Anterior cingulate cortex (tissue), 58 donors: ENCODE data around the gene ABTB2.

ENCODE experiments used
- DNase-seq, 58 donors: peaks; one replicate each; lab custom pipeline; 2025; lab: John Stamatoyannopoulos, UW

The ABTB2 gene

GRCh38 chr11:34318111-34319037, 39.4 kb downstream of the ABTB2 start:
- DNase-seq: no peak

- DNase-seq: no peak
Observed at GRCh38 chr11:34317666-34318065, 40.1 kb downstream of the ABTB2 start.

- no peak for DNase-seq
Observed at GRCh38 chr11:34317036-34317360, 40.8 kb downstream of the ABTB2 start.

- DNase-seq: peak in 8 of 58 donors; percentile 3 to 27 (median 11)
Observed at GRCh38 chr11:34316347-34317035, 41.3 kb downstream of the ABTB2 start.

- DNase-seq: no peak
Observed at GRCh38 chr11:34315394-34315793, 42.4 kb downstream of the ABTB2 start.

- peak in 1 of 58 donors; percentile 16 for DNase-seq
Observed at GRCh38 chr11:34314936-34315335, 42.9 kb downstream of the ABTB2 start.

- DNase-seq: no peak
Observed at GRCh38 chr11:34314176-34314575, 43.6 kb downstream of the ABTB2 start.

GRCh38 chr11:34313099-34313517, 44.7 kb downstream of the ABTB2 start:
- DNase-seq: peak in 1 of 58 donors; percentile 5

GRCh38 chr11:34311126-34311525, 46.7 kb downstream of the ABTB2 start:
- no peak for DNase-seq

GRCh38 chr11:34309965-34310364, 47.8 kb downstream of the ABTB2 start:
- no peak for DNase-seq

- DNase-seq: no peak
Observed at GRCh38 chr11:34308913-34309585, 48.8 kb downstream of the ABTB2 start.

GRCh38 chr11:34308049-34308912, 49.5 kb downstream of the ABTB2 start:
- DNase-seq: no peak

- no peak for DNase-seq
Observed at GRCh38 chr11:34305780-34306179, 52.0 kb downstream of the ABTB2 start.

GRCh38 chr11:34305193-34305592, 52.6 kb downstream of the ABTB2 start:
- DNase-seq: no peak

GRCh38 chr11:34303028-34303570, 54.7 kb downstream of the ABTB2 start:
- DNase-seq: no peak

- DNase-seq: no peak
Observed at GRCh38 chr11:34302046-34302921, 55.5 kb downstream of the ABTB2 start.

GRCh38 chr11:34300926-34301295, 56.9 kb downstream of the ABTB2 start:
- no peak for DNase-seq

- peak in 1 of 58 donors; percentile 6 for DNase-seq
Observed at GRCh38 chr11:34300026-34300925, 57.5 kb downstream of the ABTB2 start.
